K562 (cell line): ENCODE measurements around the gene PRELID2. TPM values are rescaled to one million over a fixed set of nuclear protein-coding genes. Genes with fewer than 3 reads are reported as not detected.

ENCODE experiments used
- ATAC-seq: fragments of 200-7000 bp; cut with Tn5 transposase; 3 replicates; pipeline ENCODE4 v1.9.1; 2020; ENCODE audit warnings: moderate library complexity
- BruUV-seq: library from RNA; stranded (reverse); fragments of 400-500 nt; replicated peaks from 2 replicates; lab custom pipeline; 2021; lab: Mats Ljungman, UMichigan
- CTCF ChIA-PET: fragments of 300-600 bp; formaldehyde crosslinking; extraction: SDS; loops from one replicate; lab custom pipeline; 2021; ENCODE audit warnings: low intra/inter-chr PET ratio; lab: Yijun Ruan, JAX
- POLR2A ChIA-PET: fragments of 300-600, 350-650 bp; sonication (Branson Sonifier 250); formaldehyde crosslinking; extraction: SDS; loops from one replicate; lab custom pipeline; 2021; ENCODE audit warnings: antibody characterized with exemption, inconsistent platforms; lab: Yijun Ruan, JAX
- DNase-seq, 4 experiments: peaks; one replicate each; pipeline versions ENCODE4 v3.0.0 to v3.0.0-alpha.2; 2011 to 2018; ENCODE audit warnings: low spot score in 3 of 4, mixed read lengths in 3 of 4; ENCODE audit errors: extremely low read depth in 1 of 4
- FAIRE-seq: peaks from 2 replicates; lab custom pipeline; 2011; peaks lifted over from hg19 to GRCh38; lab: Jason Lieb, UNC
- H2AFZ ChIP-seq: 2 replicates; pipeline ENCODE4 v1.6.0; 2011; ENCODE audit warnings: low read depth, low read length, control low read depth, inconsistent platforms
- H3K27ac ChIP-seq: fragments of 200-600 bp; 3 replicates; pipeline ENCODE4 v1.8.0; 2011; ENCODE audit warnings: low read depth, mild to moderate bottlenecking, control low read depth, inconsistent platforms, low read length, moderate library complexity, mixed read lengths; ENCODE audit errors: extremely low read depth
- H3K27me3 ChIP-seq, 2 experiments: fragments of 300-600 bp in 1 of 2; 2 replicates in 1 of 2; 3 replicates in 1 of 2; pipeline versions ENCODE4 v1.6.0 to v1.8.0; 2011; ENCODE audit warnings: inconsistent platforms in 2 of 2, low read length in 2 of 2, mild to moderate bottlenecking in 1 of 2, mixed read lengths in 1 of 2, moderate library complexity in 1 of 2; ENCODE audit not compliant: control insufficient read depth in 2 of 2, insufficient read depth in 2 of 2
- H3K36me3 ChIP-seq: fragments of 300-600 bp; 3 replicates; pipeline ENCODE4 v1.8.0; 2011; ENCODE audit warnings: mild to moderate bottlenecking, low read length, inconsistent platforms; ENCODE audit not compliant: control insufficient read depth, insufficient read depth
- H3K4me1 ChIP-seq, 2 experiments: fragments of 200-600 bp in 1 of 2; replicated peaks in 1 of 2; 2 replicates in 1 of 2; 3 replicates in 1 of 2; pipeline versions ENCODE4 v1.5.1 to v1.8.0; 2011; ENCODE audit warnings: inconsistent platforms in 2 of 2, low read length in 2 of 2, mild to moderate bottlenecking in 1 of 2, mixed read lengths in 1 of 2, moderate library complexity in 1 of 2; ENCODE audit not compliant: control insufficient read depth in 2 of 2, insufficient read depth in 2 of 2
- H3K4me2 ChIP-seq: 2 replicates; pipeline ENCODE4 v1.6.1; 2011; ENCODE audit warnings: low read length, control low read depth, inconsistent platforms, mixed read lengths; ENCODE audit not compliant: insufficient read depth
- H3K4me3 ChIP-seq: fragments of 200-600 bp; sonication (generic), shearing (Covaris generic); 2 replicates; pipeline ENCODE4 v1.5.1; 2016; ENCODE audit warnings: control low read depth, inconsistent platforms
- H3K79me2 ChIP-seq: fragments of 200-600 bp; 3 replicates; pipeline ENCODE4 v1.8.0; 2011; ENCODE audit warnings: low read length, inconsistent platforms; ENCODE audit not compliant: control insufficient read depth, insufficient read depth
- H3K9ac ChIP-seq, 2 experiments: 2 replicates each; pipeline versions ENCODE4 v1.6.0 to v1.6.1; 2011; ENCODE audit warnings: low read depth in 2 of 2, low read length in 2 of 2, control low read depth in 1 of 2, inconsistent platforms in 1 of 2, mild to moderate bottlenecking in 1 of 2, mixed read lengths in 1 of 2; ENCODE audit not compliant: insufficient read depth in 1 of 2
- H3K9me1 ChIP-seq: one replicate; pipeline ENCODE4 v1.6.0; 2011; ENCODE audit warnings: inconsistent platforms, mild to moderate bottlenecking, low read length, moderate library complexity; ENCODE audit not compliant: control insufficient read depth, insufficient read depth
- H3K9me3 ChIP-seq: replicated peaks from 2 replicates; pipeline ENCODE4 v1.5.1; 2011; ENCODE audit warnings: low read depth, low read length, inconsistent platforms; ENCODE audit not compliant: control insufficient read depth, insufficient read depth
- H4K20me1 ChIP-seq: replicated peaks from 2 replicates; pipeline ENCODE4 v1.6.1; 2011; ENCODE audit warnings: low read length, inconsistent platforms, mixed read lengths; ENCODE audit not compliant: control insufficient read depth, insufficient read depth
- MEIS2 ChIP-seq: fragments of 450-650 bp; IDR thresholded peaks from 2 replicates; pipeline ENCODE4 v1.6.1; 2014; ENCODE audit warnings: mild to moderate bottlenecking; ENCODE audit not compliant: partially characterized antibody
- WGBS: fragments of 100-300 bp; shearing (Covaris generic); methylation state at CpG from one replicate; pipeline ENCODE4 v1.1.6; 2016; ENCODE audit warnings: low coverage, mixed read lengths; ENCODE audit not compliant: insufficient coverage; ENCODE audit errors: missing lambda C conversion rate; 5-methylcytosine and 5-hydroxymethylcytosine counted together
- in situ Hi-C: fragments of 300-500 bp; cut with MboI; formaldehyde crosslinking; loops from 4 replicates; pipeline ENCODE4 v1.15.0; 2018; ENCODE audit warnings: inconsistent platforms, mixed read lengths
- intact Hi-C: fragments of 100-400 bp; cut with micrococcal nuclease; formaldehyde crosslinking; loops from 2 replicates; pipeline ENCODE4 v1.14.2; 2022
- polyA plus RNA-seq, 8 experiments: library from polyadenylated mRNA; depleted of rRNA in 4 of 8; stranded (reverse) in 5 of 8; unstranded in 3 of 8; fragments of >200 nt; fragmentation: Nextera tagmentation in 2 of 8; fragmentation: Illumina TruSeq in 1 of 8; extraction: Ambion mirVana in 2 of 8; extraction: Trizol in 1 of 8; gene quantifications; 2 replicates each; pipeline versions ENCODE4 v1.2.1 to v1.2.3, GENCODE V29; 2011 to 2014; ENCODE audit warnings: inconsistent platforms in 1 of 8, missing spikeins in 1 of 8
- total RNA-seq, 7 experiments: library from RNA; depleted of rRNA in 6 of 7; stranded (reverse); fragments of >200 nt in 6 of 7; fragmentation: Illumina TruSeq in 2 of 7; extraction: Trizol in 2 of 7; gene quantifications; 2 replicates each; pipeline versions ENCODE4 v1.2.1 to v1.2.3, GENCODE V29; 2011 to 2021; ENCODE audit warnings: low replicate concordance in 1 of 7
- TF ChIP-seq, protein P1 (sequence below): fragments of 250-450 bp; sonication (Bioruptor Pico); IDR thresholded peaks from 2 replicates; pipeline ENCODE4 v1.4.0; 2020; ENCODE audit warnings: mild to moderate bottlenecking
- TF ChIP-seq, protein P2 (sequence below): fragments of 450-650 bp; formaldehyde crosslinking; IDR thresholded peaks from 2 replicates; pipeline ENCODE4 v1.4.0; 2022; ENCODE audit warnings: mild to moderate bottlenecking, moderate library complexity
- TF ChIP-seq, protein P3 (sequence below), 2 experiments: fragments of 450-650 bp; formaldehyde crosslinking in 1 of 2; IDR thresholded peaks; 2 replicates each; pipeline versions ENCODE4 v1.4.0 to v1.6.1; 2014 to 2020; ENCODE audit warnings: mild to moderate bottlenecking in 2 of 2, borderline replicate concordance in 1 of 2, low read depth in 1 of 2
- TF ChIP-seq, protein P4 (sequence below): fragments of 450-650 bp; IDR thresholded peaks from 2 replicates; pipeline ENCODE4 v1.6.1; 2016

The PRELID2 gene
- total and polyA plus RNA-seq, 9 of the 15 experiments (the other 6 are each of a cell fraction or from before 2014, with no cell fraction given), result 6.4 to 68.2 (median 28.8) TPM

DNA sequence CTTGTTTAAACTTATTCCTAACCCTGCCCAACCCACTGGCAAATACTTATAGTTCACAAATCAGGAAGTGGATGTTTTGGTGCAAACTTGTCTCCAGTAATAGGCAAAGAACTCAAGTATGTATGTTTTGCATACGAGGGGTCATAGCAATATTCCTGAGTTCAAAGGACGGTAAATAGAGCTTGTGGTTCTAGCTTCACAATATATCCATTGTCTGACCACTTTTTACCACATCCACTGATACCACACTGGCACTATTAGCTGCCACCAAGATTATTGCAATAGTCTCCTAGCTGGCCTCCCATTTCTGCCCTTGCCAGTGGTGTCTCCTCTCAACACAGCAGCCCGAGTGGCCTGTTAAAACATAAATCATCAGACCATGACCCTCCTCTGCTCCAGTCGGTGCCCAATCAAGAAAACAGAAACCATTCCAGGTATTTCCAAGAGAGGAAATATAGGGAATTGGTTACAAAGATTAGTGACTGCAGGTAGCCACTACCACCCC, 20.7 kb upstream of the PRELID2 start:
- H2AFZ ChIP-seq, result peak overlapping the region; percentile 88
- H3K27me3 ChIP-seq, result no peaks in the 10 kb centered on the region
- POLR2A ChIA-PET, result interaction anchor here (0.5 to 1.7 kb wide), 3 partner anchors 20 to 326 kb away, joined by 3 to 6 read pairs (median 5); no protein-coding TSS in a partner anchor
- FAIRE-seq (no peak), ATAC-seq (no peak), DNase-seq (no peak)
- H3K4me2 ChIP-seq, result peak overlapping the region; percentile 17; the same call in 1 of the 2 replicates
- H3K4me1 ChIP-seq, result peaks cover 23 to 63% of the 10 kb centered on the region in 2 experiments
- H3K9me1 ChIP-seq, result no peaks in the 10 kb centered on the region
- CTCF ChIA-PET, result no interaction called here
- in situ Hi-C loops, result no loop called here
- intact Hi-C loops, result loop anchor here (2.0 kb wide), 1 partner anchor 21 kb away; the partner anchor contains the start of gene PRELID2
- BruUV-seq, result no TSS peak
- H4K20me1 ChIP-seq, result no peaks in the 10 kb centered on the region
- 68% methylated on average over 4 of the region's 4 CpGs for WGBS
- no peak overlapping the region for H3K4me3 ChIP-seq
- H3K9me3 ChIP-seq, result no peaks in the 10 kb centered on the region
- H3K79me2 ChIP-seq, result no peaks in the 10 kb centered on the region
- H3K9ac ChIP-seq, result peak overlapping the region; percentile 18 to 61; a peak in 1 of 4 replicates
- no peaks in the 10 kb centered on the region for H3K36me3 ChIP-seq
- peak overlapping the region; percentile 93 for H3K27ac ChIP-seq
- TF ChIP-seq, protein P1, sequence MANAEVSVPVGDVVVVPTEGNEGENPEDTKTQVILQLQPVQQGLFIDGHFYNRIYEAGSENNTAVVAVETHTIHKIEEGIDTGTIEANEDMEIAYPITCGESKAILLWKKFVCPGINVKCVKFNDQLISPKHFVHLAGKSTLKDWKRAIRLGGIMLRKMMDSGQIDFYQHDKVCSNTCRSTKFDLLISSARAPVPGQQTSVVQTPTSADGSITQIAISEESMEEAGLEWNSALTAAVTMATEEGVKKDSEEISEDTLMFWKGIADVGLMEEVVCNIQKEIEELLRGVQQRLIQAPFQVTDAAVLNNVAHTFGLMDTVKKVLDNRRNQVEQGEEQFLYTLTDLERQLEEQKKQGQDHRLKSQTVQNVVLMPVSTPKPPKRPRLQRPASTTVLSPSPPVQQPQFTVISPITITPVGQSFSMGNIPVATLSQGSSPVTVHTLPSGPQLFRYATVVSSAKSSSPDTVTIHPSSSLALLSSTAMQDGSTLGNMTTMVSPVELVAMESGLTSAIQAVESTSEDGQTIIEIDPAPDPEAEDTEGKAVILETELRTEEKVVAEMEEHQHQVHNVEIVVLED (CRISPR knock-in tag), result no peak
- TF ChIP-seq, protein P2, sequence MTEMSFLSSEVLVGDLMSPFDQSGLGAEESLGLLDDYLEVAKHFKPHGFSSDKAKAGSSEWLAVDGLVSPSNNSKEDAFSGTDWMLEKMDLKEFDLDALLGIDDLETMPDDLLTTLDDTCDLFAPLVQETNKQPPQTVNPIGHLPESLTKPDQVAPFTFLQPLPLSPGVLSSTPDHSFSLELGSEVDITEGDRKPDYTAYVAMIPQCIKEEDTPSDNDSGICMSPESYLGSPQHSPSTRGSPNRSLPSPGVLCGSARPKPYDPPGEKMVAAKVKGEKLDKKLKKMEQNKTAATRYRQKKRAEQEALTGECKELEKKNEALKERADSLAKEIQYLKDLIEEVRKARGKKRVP, result peak; percentile 26; the same call in 1 of the 2 replicates
- TF ChIP-seq MEIS2, result peak; percentile 3
- TF ChIP-seq, protein P3, sequence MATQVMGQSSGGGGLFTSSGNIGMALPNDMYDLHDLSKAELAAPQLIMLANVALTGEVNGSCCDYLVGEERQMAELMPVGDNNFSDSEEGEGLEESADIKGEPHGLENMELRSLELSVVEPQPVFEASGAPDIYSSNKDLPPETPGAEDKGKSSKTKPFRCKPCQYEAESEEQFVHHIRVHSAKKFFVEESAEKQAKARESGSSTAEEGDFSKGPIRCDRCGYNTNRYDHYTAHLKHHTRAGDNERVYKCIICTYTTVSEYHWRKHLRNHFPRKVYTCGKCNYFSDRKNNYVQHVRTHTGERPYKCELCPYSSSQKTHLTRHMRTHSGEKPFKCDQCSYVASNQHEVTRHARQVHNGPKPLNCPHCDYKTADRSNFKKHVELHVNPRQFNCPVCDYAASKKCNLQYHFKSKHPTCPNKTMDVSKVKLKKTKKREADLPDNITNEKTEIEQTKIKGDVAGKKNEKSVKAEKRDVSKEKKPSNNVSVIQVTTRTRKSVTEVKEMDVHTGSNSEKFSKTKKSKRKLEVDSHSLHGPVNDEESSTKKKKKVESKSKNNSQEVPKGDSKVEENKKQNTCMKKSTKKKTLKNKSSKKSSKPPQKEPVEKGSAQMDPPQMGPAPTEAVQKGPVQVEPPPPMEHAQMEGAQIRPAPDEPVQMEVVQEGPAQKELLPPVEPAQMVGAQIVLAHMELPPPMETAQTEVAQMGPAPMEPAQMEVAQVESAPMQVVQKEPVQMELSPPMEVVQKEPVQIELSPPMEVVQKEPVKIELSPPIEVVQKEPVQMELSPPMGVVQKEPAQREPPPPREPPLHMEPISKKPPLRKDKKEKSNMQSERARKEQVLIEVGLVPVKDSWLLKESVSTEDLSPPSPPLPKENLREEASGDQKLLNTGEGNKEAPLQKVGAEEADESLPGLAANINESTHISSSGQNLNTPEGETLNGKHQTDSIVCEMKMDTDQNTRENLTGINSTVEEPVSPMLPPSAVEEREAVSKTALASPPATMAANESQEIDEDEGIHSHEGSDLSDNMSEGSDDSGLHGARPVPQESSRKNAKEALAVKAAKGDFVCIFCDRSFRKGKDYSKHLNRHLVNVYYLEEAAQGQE (IDR thresholded peaks at IDR 0.05; ENCODE audit: borderline replicate concordance), result no peak
- TF ChIP-seq, protein P3 (CRISPR knock-in tag; IDR thresholded peaks at IDR 0.05; ENCODE audit: low read depth), result no peak
- TF ChIP-seq, protein P4, sequence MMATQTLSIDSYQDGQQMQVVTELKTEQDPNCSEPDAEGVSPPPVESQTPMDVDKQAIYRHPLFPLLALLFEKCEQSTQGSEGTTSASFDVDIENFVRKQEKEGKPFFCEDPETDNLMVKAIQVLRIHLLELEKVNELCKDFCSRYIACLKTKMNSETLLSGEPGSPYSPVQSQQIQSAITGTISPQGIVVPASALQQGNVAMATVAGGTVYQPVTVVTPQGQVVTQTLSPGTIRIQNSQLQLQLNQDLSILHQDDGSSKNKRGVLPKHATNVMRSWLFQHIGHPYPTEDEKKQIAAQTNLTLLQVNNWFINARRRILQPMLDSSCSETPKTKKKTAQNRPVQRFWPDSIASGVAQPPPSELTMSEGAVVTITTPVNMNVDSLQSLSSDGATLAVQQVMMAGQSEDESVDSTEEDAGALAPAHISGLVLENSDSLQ, result peak; percentile 83
